MCF 10A (cell line): ENCODE data around the gene C3orf22. TPM values are rescaled to one million over a fixed set of nuclear protein-coding genes. Genes with fewer than 3 reads are reported as not detected.

ENCODE experiments used
- BruUV-seq: library from RNA; stranded (reverse); fragments of 400-500 nt; replicated peaks from 2 replicates; lab custom pipeline; 2021; lab: Mats Ljungman, UMichigan
- CTCF ChIA-PET: fragments of 300-600 bp; sonication (Branson Sonifier 250); formaldehyde crosslinking; extraction: SDS; loops from one replicate; lab custom pipeline; 2021; ENCODE audit warnings: antibody characterized with exemption, inconsistent platforms; lab: Yijun Ruan, JAX
- POLR2A ChIA-PET: fragments of 300-600, 350-650 bp; sonication (Branson Sonifier 250); formaldehyde crosslinking; extraction: SDS; loops from one replicate; lab custom pipeline; 2020; ENCODE audit warnings: antibody characterized with exemption, inconsistent platforms; lab: Yijun Ruan, JAX
- DNase-seq: peaks from one replicate; pipeline ENCODE4 v3.0.0-alpha.2; 2018; ENCODE audit not compliant: unreplicated experiment
- H3K27ac Mint-ChIP-seq: one replicate; pipeline ENCODE4 v1.8.0; 2022; ENCODE audit warnings: mild to moderate bottlenecking, low read depth, mixed read lengths; ENCODE audit not compliant: unreplicated experiment
- H3K27me3 Mint-ChIP-seq: one replicate; pipeline ENCODE4 v1.8.0; 2022; ENCODE audit warnings: mixed read lengths; ENCODE audit not compliant: insufficient read depth, unreplicated experiment
- H3K36me3 Mint-ChIP-seq: one replicate; pipeline ENCODE4 v1.8.0; 2022; ENCODE audit warnings: mild to moderate bottlenecking, moderate library complexity, mixed read lengths; ENCODE audit not compliant: insufficient read depth, unreplicated experiment
- H3K4me1 Mint-ChIP-seq: one replicate; pipeline ENCODE4 v1.8.0; 2022; ENCODE audit warnings: mixed read lengths; ENCODE audit not compliant: insufficient read depth, unreplicated experiment
- H3K4me3 Mint-ChIP-seq: one replicate; pipeline ENCODE4 v1.8.0; 2022; ENCODE audit warnings: mild to moderate bottlenecking, moderate library complexity, mixed read lengths; ENCODE audit not compliant: unreplicated experiment
- H3K9me3 Mint-ChIP-seq: one replicate; pipeline ENCODE4 v1.8.0; 2022; ENCODE audit warnings: mixed read lengths; ENCODE audit not compliant: unreplicated experiment
- intact Hi-C: fragments of 100-400 bp; cut with micrococcal nuclease; formaldehyde crosslinking; loops from 2 replicates; pipeline ENCODE4 v1.14.1; 2022
- total RNA-seq: library from RNA; stranded (reverse); gene quantifications from 2 replicates; pipeline ENCODE4 v1.2.3, GENCODE V29; 2022
- TF ChIP-seq, protein P1 (sequence below): fragments of 200-600 bp; IDR thresholded peaks from one replicate; pipeline ENCODE4 v1.8.0; 2022; ENCODE audit warnings: antibody characterized with exemption, mild to moderate bottlenecking; ENCODE audit not compliant: unreplicated experiment

Gene C3orf22
- total RNA-seq, 1 experiment from 2014 or later: not detected

DNA sequence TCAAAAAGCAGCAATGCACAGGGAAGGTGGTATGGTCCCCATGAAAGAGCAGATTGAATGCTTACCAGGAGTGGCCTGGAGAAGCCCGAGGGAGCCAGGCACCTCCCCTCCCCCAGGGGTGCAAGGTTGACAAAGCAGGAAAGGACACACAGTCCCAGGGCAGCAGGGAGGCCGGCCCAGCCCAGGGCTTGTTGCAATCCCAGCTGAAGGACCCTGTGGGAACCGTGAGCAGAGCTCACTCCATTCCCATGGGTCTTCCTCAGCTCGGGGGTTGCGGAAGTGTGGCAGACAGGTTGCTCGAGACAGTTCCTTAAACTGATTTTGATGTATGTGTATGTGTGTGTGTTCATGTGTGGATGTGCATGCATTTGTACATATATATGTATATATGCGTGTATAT, 57.0 kb downstream of the C3orf22 start:
- H3K27ac Mint-ChIP-seq: no peak overlapping the region
- BruUV-seq: no TSS peak
- intact Hi-C loops: no loop called here
- no peak for DNase-seq
- no peaks in the 10 kb centered on the region for H3K9me3 Mint-ChIP-seq
- no peaks in the 10 kb centered on the region for H3K36me3 Mint-ChIP-seq
- TF ChIP-seq, protein P1, sequence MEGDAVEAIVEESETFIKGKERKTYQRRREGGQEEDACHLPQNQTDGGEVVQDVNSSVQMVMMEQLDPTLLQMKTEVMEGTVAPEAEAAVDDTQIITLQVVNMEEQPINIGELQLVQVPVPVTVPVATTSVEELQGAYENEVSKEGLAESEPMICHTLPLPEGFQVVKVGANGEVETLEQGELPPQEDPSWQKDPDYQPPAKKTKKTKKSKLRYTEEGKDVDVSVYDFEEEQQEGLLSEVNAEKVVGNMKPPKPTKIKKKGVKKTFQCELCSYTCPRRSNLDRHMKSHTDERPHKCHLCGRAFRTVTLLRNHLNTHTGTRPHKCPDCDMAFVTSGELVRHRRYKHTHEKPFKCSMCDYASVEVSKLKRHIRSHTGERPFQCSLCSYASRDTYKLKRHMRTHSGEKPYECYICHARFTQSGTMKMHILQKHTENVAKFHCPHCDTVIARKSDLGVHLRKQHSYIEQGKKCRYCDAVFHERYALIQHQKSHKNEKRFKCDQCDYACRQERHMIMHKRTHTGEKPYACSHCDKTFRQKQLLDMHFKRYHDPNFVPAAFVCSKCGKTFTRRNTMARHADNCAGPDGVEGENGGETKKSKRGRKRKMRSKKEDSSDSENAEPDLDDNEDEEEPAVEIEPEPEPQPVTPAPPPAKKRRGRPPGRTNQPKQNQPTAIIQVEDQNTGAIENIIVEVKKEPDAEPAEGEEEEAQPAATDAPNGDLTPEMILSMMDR: no peak
- H3K4me1 Mint-ChIP-seq: no peaks in the 10 kb centered on the region
- peaks cover 14% of the 10 kb centered on the region for H3K27me3 Mint-ChIP-seq
- POLR2A ChIA-PET: no interaction called here
- H3K4me3 Mint-ChIP-seq: no peak overlapping the region
- CTCF ChIA-PET: no interaction called here

DNA sequence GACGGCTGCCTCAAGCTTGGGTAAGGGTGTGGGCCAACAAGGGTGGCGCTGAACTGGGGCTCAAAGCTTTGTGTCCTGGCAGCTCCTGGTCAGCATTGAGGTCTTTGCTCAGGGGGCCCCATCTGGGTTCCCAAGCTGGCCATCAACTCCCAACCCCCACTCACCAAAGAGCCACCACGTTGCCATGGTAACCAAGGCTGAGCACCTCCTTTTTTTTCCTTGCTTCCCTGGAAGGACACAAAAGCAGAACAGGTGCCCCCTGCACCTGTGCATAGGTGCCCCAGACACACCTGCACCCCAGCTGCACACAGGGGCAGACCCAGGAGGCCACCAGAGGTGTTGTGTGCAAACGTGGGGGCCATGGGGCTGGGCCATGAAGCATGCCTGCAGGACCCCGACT, 57.7 kb downstream of the C3orf22 start:
- TF ChIP-seq, protein P1: no peak
- CTCF ChIA-PET: interaction anchor here (0.7 kb wide), 1 partner anchor 21 kb away, joined by 3 read pairs; no protein-coding TSS in a partner anchor
- Mint-ChIP-seq H3K9me3 (no peaks in the 10 kb centered on the region), H3K4me1 (no peaks in the 10 kb centered on the region), H3K27me3 (peaks cover 14% of the 10 kb centered on the region), H3K27ac (no peak overlapping the region), H3K4me3 (no peak overlapping the region), H3K36me3 (no peaks in the 10 kb centered on the region)
- BruUV-seq: no TSS peak
- intact Hi-C loops: no loop called here
- no peak for DNase-seq
- POLR2A ChIA-PET: no interaction called here

DNA sequence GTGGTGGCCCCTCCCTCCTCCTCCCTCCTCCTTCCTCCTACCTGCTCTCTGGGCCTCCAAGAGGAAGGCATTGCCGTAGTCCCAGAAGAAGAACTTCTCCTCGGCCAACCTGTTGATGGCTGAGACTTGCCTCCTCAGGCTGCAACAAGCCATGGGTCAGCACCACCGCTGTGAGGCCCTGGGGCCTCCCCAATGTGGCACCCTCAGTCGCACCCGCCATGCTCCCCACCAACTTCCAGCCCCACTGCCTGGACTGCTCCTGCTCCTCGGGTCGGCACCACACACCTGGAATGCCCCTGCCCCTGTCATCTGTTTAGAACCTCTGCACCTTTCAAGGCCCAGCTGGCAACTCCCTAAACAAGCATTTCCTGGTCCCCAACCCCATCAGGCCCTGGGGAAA, 58.7 kb downstream of the C3orf22 start:
- Mint-ChIP-seq H3K4me3 (no peak overlapping the region), H3K9me3 (no peaks in the 10 kb centered on the region), H3K27ac (no peak overlapping the region), H3K27me3 (peaks cover 10% of the 10 kb centered on the region), H3K4me1 (no peaks in the 10 kb centered on the region), H3K36me3 (no peaks in the 10 kb centered on the region)
- ChIA-PET POLR2A (no interaction called here), CTCF (no interaction called here)
- intact Hi-C loops: no loop called here
- BruUV-seq: no TSS peak
- DNase-seq: no peak
- TF ChIP-seq, protein P1: no peak

Other genes starting within 250 kb of the C3orf22 start
- 5.3 and 8.3 TPM in 2 replicates for gene KLF15, start 201.5 kb downstream of the C3orf22 start, total RNA-seq
- not detected in 2 replicates for gene CFAP100, start 164.0 kb downstream of the C3orf22 start, total RNA-seq
- gene ZXDC, start 83.0 kb downstream of the C3orf22 start, total RNA-seq: 37.2 and 37.5 TPM in 2 replicates
- not detected in 2 replicates for gene UROC1, start 41.2 kb downstream of the C3orf22 start, total RNA-seq
- not detected in 2 replicates for gene CHST13, start 34.8 kb downstream of the C3orf22 start, total RNA-seq
- 10.0 and 12.9 TPM in 2 replicates for gene TXNRD3, start 96.2 kb upstream of the C3orf22 start, total RNA-seq
- gene CHCHD6, start 145.3 kb upstream of the C3orf22 start, total RNA-seq: 28.7 and 29.6 TPM in 2 replicates